GM21737 (cell line): ENCODE results near the gene CAMSAP1.

Experiments used
- ATAC-seq: cut with Tn5 transposase; IDR thresholded peaks from one replicate; pipeline ENCODE4 v1.9.1; 2021; ENCODE audit warnings: mild to moderate bottlenecking, moderate library complexity; ENCODE audit not compliant: unreplicated experiment

Gene CAMSAP1

GRCh38 chr9:135882011-135882410 lies 25.3 kb downstream of the CAMSAP1 start:
- ATAC-seq = no peak

- ATAC-seq = no peak
Observed at GRCh38 chr9:135880438-135880837, 26.9 kb downstream of the CAMSAP1 start.

GRCh38 chr9:135879619-135880018 lies 27.7 kb downstream of the CAMSAP1 start:
- ATAC-seq = no peak

- ATAC-seq = no peak
Observed at GRCh38 chr9:135879237-135879601, 28.1 kb downstream of the CAMSAP1 start.

- ATAC-seq = no peak
Observed at GRCh38 chr9:135878528-135879236, 28.7 kb downstream of the CAMSAP1 start.

- ATAC-seq = no peak
Observed at GRCh38 chr9:135877791-135878527, 29.4 kb downstream of the CAMSAP1 start.

- no peak for ATAC-seq
Observed at GRCh38 chr9:135876936-135877335, 30.4 kb downstream of the CAMSAP1 start.

GRCh38 chr9:135874859-135875258 lies 32.5 kb downstream of the CAMSAP1 start:
- no peak for ATAC-seq

- no peak for ATAC-seq
Observed at GRCh38 chr9:135869909-135870308, 37.4 kb downstream of the CAMSAP1 start.

- no peak for ATAC-seq
Observed at GRCh38 chr9:135865531-135865930, 41.8 kb downstream of the CAMSAP1 start.

GRCh38 chr9:135864447-135865049 lies 42.8 kb downstream of the CAMSAP1 start:
- no peak for ATAC-seq

GRCh38 chr9:135862809-135863208 lies 44.5 kb downstream of the CAMSAP1 start:
- no peak for ATAC-seq

- ATAC-seq = no peak
Observed at GRCh38 chr9:135858491-135859185, 48.7 kb downstream of the CAMSAP1 start.

GRCh38 chr9:135857843-135858242 lies 49.5 kb downstream of the CAMSAP1 start:
- no peak for ATAC-seq

GRCh38 chr9:135857371-135857786 lies 50.0 kb downstream of the CAMSAP1 start:
- no peak for ATAC-seq

- no peak for ATAC-seq
Observed at GRCh38 chr9:135851748-135852147, 55.6 kb downstream of the CAMSAP1 start.

GRCh38 chr9:135850737-135851136 lies 56.6 kb downstream of the CAMSAP1 start:
- no peak for ATAC-seq

- ATAC-seq = no peak
Observed at GRCh38 chr9:135849181-135849580, 58.2 kb downstream of the CAMSAP1 start.

GRCh38 chr9:135848341-135849047 lies 58.9 kb downstream of the CAMSAP1 start:
- ATAC-seq = no peak

- no peak for ATAC-seq
Observed at GRCh38 chr9:135847833-135848232, 59.5 kb downstream of the CAMSAP1 start.

GRCh38 chr9:135840539-135840938 lies 66.8 kb downstream of the CAMSAP1 start:
- ATAC-seq = no peak
